A673 (cell line): Measurements from ENCODE around the gene KRT77. TPM values are rescaled to one million over a fixed set of nuclear protein-coding genes. Genes with fewer than 3 reads are reported as not detected.

Experiments used
- BruUV-seq: library from RNA; stranded (reverse); fragments of 400-500 nt; replicated peaks from 2 replicates; lab custom pipeline; 2021; lab: Mats Ljungman, UMichigan
- CTCF ChIA-PET: fragments of 300-600 bp; sonication (Branson Sonifier 250); formaldehyde crosslinking; loops from one replicate; lab custom pipeline; 2022; ENCODE audit warnings: antibody characterized with exemption; lab: Charles Lee
- POLR2A ChIA-PET: fragments of 300-600 bp; sonication (Branson Sonifier 250); formaldehyde crosslinking; loops from one replicate; lab custom pipeline; 2022; ENCODE audit warnings: antibody characterized with exemption; ENCODE audit not compliant: low non-redundant PET; lab: Charles Lee
- DNase-seq: peaks from one replicate; pipeline ENCODE4 v3.0.0-alpha.2; 2015; ENCODE audit warnings: low spot score
- H3K27ac ChIP-seq: fragments of 200-600 bp; sonication (generic); 2 replicates; pipeline ENCODE4 v1.5.1; 2016; ENCODE audit warnings: mixed run types, low read depth, mild to moderate bottlenecking, mixed read lengths, antibody characterized with exemption, low read length; ENCODE audit not compliant: poor library complexity, severe bottlenecking
- H3K27me3 ChIP-seq: fragments of 200-600 bp; sonication (generic); replicated peaks from 2 replicates; pipeline ENCODE4 v1.6.1; 2017; ENCODE audit warnings: mixed run types, low read depth, mild to moderate bottlenecking, mixed read lengths, antibody characterized with exemption, low read length; ENCODE audit not compliant: insufficient read depth, poor library complexity
- H3K36me3 ChIP-seq: fragments of 200-600 bp; sonication (generic); 2 replicates; pipeline ENCODE4 v1.6.1; 2016; ENCODE audit warnings: mixed run types, mild to moderate bottlenecking, mixed read lengths, antibody characterized with exemption, low read length; ENCODE audit not compliant: insufficient read depth, poor library complexity, severe bottlenecking
- H3K4me1 ChIP-seq: fragments of 200-600 bp; sonication (generic); 2 replicates; pipeline ENCODE4 v1.6.1; 2017; ENCODE audit warnings: mixed run types, mild to moderate bottlenecking, mixed read lengths, antibody characterized with exemption, low read length; ENCODE audit not compliant: insufficient read depth, poor library complexity, severe bottlenecking
- H3K4me3 ChIP-seq: fragments of 200-600 bp; sonication (generic); 2 replicates; pipeline ENCODE4 v1.5.1; 2016; ENCODE audit warnings: low read depth, mixed run types, mild to moderate bottlenecking, mixed read lengths, low read length; ENCODE audit not compliant: poor library complexity, severe bottlenecking
- H3K9me3 ChIP-seq: fragments of 200-600 bp; sonication (generic); 2 replicates; pipeline ENCODE4 v1.6.1; 2016; ENCODE audit warnings: mixed run types, low read depth, mild to moderate bottlenecking, mixed read lengths, antibody characterized with exemption, low read length; ENCODE audit not compliant: poor library complexity, severe bottlenecking
- CTCF ChIP-seq: fragments of 300-800, 200-600 bp; sonication (generic); conservative IDR thresholded peaks from 2 replicates; pipeline ENCODE4 v1.5.1; 2017; ENCODE audit warnings: low read depth, mild to moderate bottlenecking, antibody characterized with exemption, low read length, moderate library complexity, mixed read lengths
- EZH2 ChIP-seq: fragments of 200-600 bp; sonication (generic); IDR thresholded peaks from 2 replicates; pipeline ENCODE4 v1.6.1; 2017; ENCODE audit warnings: borderline replicate concordance, low read depth, mild to moderate bottlenecking, mixed read lengths, antibody characterized with exemption, low read length; ENCODE audit not compliant: poor library complexity, severe bottlenecking
- intact Hi-C: fragments of 100-400 bp; cut with micrococcal nuclease; formaldehyde crosslinking; loops from one replicate; pipeline ENCODE4 v1.10.0; 2022; ENCODE audit not compliant: unreplicated experiment
- total RNA-seq: library from RNA; stranded (reverse); gene quantifications from 2 replicates; pipeline ENCODE4 v1.2.3, GENCODE V29; 2021

Gene KRT77
- total RNA-seq, 1 experiment from 2014 or later: not detected

DNA sequence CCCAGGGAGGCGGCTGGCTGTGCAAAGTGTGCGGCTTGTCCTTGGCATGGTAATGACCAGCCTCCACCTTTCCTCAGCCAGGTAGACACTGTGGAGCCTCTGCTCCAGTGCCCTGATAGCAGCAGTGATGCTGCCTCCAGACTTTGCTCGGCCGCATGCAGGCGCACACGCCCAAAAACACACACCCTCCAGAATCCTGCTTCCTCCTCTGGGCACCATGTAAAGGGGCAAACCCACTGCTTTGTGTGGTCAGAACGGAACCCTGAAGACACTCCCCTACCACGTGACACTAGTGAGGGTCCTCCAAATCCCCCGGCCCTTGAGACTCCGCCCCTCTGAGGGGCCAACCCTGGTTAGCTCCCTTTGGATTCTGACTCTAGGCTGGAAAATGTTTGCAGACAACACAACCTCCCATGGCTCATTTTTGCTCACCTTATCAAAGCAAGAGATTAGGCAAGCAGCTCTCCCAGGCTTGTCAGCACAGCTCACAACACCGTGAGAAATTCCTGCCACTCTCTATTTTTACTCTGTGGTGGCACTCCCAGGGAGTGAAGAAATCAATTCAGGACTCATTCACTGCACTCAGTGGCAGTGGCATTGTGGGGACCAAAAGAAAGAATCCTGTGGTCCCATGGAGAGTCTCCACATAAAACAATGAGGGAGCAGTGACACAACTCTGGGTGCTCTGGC is 4.5 kb downstream of the KRT77 start:
- ChIA-PET POLR2A (no interaction called here), CTCF (interaction anchor here (0.6 kb wide), 1 partner anchor 172 kb away, joined by 3 read pairs; no protein-coding TSS in a partner anchor)
- BruUV-seq: no TSS peak
- no peak overlapping the region for H3K27ac ChIP-seq
- H3K4me3 ChIP-seq: no peak overlapping the region
- TF ChIP-seq CTCF: no peak
- TF ChIP-seq EZH2: no peak
- intact Hi-C loops: no loop called here
- no peaks in the 10 kb centered on the region for H3K9me3 ChIP-seq
- no peaks in the 10 kb centered on the region for H3K4me1 ChIP-seq
- DNase-seq: no peak
- H3K27me3 ChIP-seq: no peaks in the 10 kb centered on the region
- no peaks in the 10 kb centered on the region for H3K36me3 ChIP-seq

GRCh38 chr12:52697058-52697582 is 6.2 kb downstream of the KRT77 start:
- no TSS peak for BruUV-seq
- Histone ChIP-seq H3K9me3 (no peaks in the 10 kb centered on the region), H3K27me3 (no peaks in the 10 kb centered on the region), H3K27ac (no peak overlapping the region), H3K36me3 (no peaks in the 10 kb centered on the region), H3K4me1 (no peaks in the 10 kb centered on the region), H3K4me3 (no peak overlapping the region)
- no peak for DNase-seq
- TF ChIP-seq EZH2 (no peak), CTCF (no peak; the same call in 1 of the 2 replicates)
- ChIA-PET CTCF (no interaction called here), POLR2A (no interaction called here)
- intact Hi-C loops: no loop called here

GRCh38 chr12:52696588-52696987 is 6.7 kb downstream of the KRT77 start:
- Histone ChIP-seq H3K27me3 (no peaks in the 10 kb centered on the region), H3K4me1 (no peaks in the 10 kb centered on the region), H3K36me3 (no peaks in the 10 kb centered on the region), H3K9me3 (no peaks in the 10 kb centered on the region), H3K4me3 (no peak overlapping the region), H3K27ac (no peak overlapping the region)
- intact Hi-C loops: no loop called here
- TF ChIP-seq CTCF (no peak), EZH2 (no peak)
- ChIA-PET POLR2A (no interaction called here), CTCF (no interaction called here)
- BruUV-seq: no TSS peak
- DNase-seq: no peak
